HCEC 1CT (cell line): ENCODE measurements around the gene SLC11A2.
"Not testable (repeated sequence)": the region's sequence is repeated elsewhere in the genome, so short reads cannot be mapped to it uniquely, and the experiment has no call there.

Experiments
- DNase-seq: peaks from one replicate; pipeline ENCODE4 v3.0.0-alpha.2; 2017

Gene SLC11A2

DNA sequence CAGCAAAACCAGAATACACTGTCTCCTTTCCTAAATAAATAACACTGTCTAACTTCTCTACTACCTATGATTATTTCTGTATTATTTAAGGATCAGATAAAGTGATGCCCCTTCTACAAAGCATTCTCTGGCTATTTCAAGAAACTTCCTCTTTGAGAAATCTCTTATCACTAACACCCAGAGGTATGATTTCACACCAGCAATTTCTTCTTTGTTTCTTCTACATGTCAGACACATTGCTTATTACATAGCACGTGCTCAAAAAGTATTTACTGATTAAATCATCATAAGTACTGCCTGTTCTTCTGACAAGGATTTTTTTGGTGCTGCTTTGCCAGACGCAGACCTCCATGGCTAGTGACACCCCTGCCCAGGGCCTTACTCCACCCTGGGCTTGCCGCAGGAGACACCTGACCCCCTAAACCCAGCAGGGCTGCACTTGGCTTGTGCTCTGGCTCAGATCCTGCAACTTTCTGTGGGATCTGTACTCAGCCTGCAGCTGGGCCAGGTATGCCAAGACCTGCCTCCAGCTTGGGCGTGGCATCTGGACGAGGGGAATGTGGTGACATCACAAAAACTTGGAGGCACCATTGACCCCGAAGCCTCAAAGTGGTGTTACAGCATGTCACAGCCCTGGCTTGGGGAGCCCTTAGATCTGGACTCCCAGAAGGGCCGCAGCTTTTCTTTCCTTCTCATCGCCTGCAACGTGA is 89.2 kb downstream of the SLC11A2 start:
- no peak for DNase-seq

- DNase-seq: peak; percentile 58
Observed at GRCh38 chr12:50934981-50935807, 91.0 kb downstream of the SLC11A2 start.

- DNase-seq: peak; percentile 61
Observed at GRCh38 chr12:50934371-50934851, 91.8 kb downstream of the SLC11A2 start.

GRCh38 chr12:50933459-50934124 is 92.6 kb downstream of the SLC11A2 start:
- peak; percentile 53 for DNase-seq

DNA sequence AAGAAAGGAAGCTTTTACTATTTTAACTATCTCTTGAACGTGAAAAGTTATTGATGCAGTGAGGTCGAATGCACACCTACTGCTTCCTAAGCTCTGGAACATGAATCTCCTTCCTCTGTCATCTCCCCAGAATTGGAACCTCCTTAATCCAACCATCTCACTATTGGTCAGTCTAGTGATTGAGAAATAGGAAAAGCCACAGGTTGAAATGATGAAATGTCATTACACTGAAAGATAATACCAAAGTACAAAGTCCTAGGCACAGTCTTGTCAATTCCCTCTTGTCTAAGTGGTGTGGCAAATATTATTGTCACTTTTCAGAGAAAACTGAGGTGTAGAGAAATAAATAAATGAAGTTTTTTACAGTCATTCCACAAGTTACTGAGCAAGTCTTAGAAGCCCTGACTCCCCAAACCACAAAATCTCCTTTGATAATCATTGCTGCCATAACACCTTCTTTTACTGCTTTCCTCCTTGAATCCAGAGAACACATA is 93.3 kb downstream of the SLC11A2 start:
- DNase-seq: peak; percentile 37

GRCh38 chr12:50930477-50930876 is 95.7 kb downstream of the SLC11A2 start:
- DNase-seq: not testable (repeated sequence)

DNA sequence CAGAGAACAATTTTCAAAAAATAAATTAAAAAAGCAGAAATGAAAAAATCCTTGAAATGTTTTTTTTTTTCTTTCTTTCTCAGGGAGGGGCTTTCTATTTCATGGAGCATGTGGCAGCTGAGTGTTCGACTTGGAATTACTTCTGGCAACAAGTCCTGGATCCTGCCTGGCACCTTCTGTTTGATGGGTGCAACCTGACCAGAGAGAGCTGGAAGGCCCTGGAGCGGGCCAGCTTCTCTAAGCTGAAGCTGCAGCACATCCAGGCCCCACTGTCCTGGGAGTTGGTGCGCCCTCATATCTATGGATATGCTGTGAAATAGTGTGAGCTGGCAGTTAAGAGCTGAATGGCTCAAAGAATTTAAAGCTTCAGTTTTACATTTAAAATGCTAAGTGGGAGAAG is 96.4 kb downstream of the SLC11A2 start:
- no peak for DNase-seq
